K562 (cell line): Measurements from ENCODE around the gene PTCRA. TPM values are rescaled to one million over a fixed set of nuclear protein-coding genes. Genes with fewer than 3 reads are reported as not detected.
A peak's percentile ranks its signal among the peaks of the same experiment; 100 is the strongest.

Source experiments
- ATAC-seq: fragments of 200-7000 bp; cut with Tn5 transposase; 3 replicates; pipeline ENCODE4 v1.9.1; 2020; ENCODE audit warnings: moderate library complexity
- BruUV-seq: library from RNA; stranded (reverse); fragments of 400-500 nt; replicated peaks from 2 replicates; lab custom pipeline; 2021; lab: Mats Ljungman, UMichigan
- CTCF ChIA-PET: fragments of 300-600 bp; formaldehyde crosslinking; extraction: SDS; loops from one replicate; lab custom pipeline; 2021; ENCODE audit warnings: low intra/inter-chr PET ratio; lab: Yijun Ruan, JAX
- POLR2A ChIA-PET: fragments of 300-600, 350-650 bp; sonication (Branson Sonifier 250); formaldehyde crosslinking; extraction: SDS; loops from one replicate; lab custom pipeline; 2021; ENCODE audit warnings: antibody characterized with exemption, inconsistent platforms; lab: Yijun Ruan, JAX
- DNase-seq, 4 experiments: peaks; one replicate each; pipeline versions ENCODE4 v3.0.0 to v3.0.0-alpha.2; 2011 to 2018; ENCODE audit warnings: low spot score in 3 of 4, mixed read lengths in 3 of 4; ENCODE audit errors: extremely low read depth in 1 of 4
- FAIRE-seq: peaks from 2 replicates; lab custom pipeline; 2011; peaks lifted over from hg19 to GRCh38; lab: Jason Lieb, UNC
- H2AFZ ChIP-seq: 2 replicates; pipeline ENCODE4 v1.6.0; 2011; ENCODE audit warnings: low read depth, low read length, control low read depth, inconsistent platforms
- H3K27ac ChIP-seq: fragments of 200-600 bp; 3 replicates; pipeline ENCODE4 v1.8.0; 2011; ENCODE audit warnings: low read depth, mild to moderate bottlenecking, control low read depth, inconsistent platforms, low read length, moderate library complexity, mixed read lengths; ENCODE audit errors: extremely low read depth
- H3K27me3 ChIP-seq, 2 experiments: fragments of 300-600 bp in 1 of 2; 2 replicates in 1 of 2; 3 replicates in 1 of 2; pipeline versions ENCODE4 v1.6.0 to v1.8.0; 2011; ENCODE audit warnings: inconsistent platforms in 2 of 2, low read length in 2 of 2, mild to moderate bottlenecking in 1 of 2, mixed read lengths in 1 of 2, moderate library complexity in 1 of 2; ENCODE audit not compliant: control insufficient read depth in 2 of 2, insufficient read depth in 2 of 2
- H3K36me3 ChIP-seq: fragments of 300-600 bp; 3 replicates; pipeline ENCODE4 v1.8.0; 2011; ENCODE audit warnings: mild to moderate bottlenecking, low read length, inconsistent platforms; ENCODE audit not compliant: control insufficient read depth, insufficient read depth
- H3K4me1 ChIP-seq, 2 experiments: fragments of 200-600 bp in 1 of 2; replicated peaks in 1 of 2; 2 replicates in 1 of 2; 3 replicates in 1 of 2; pipeline versions ENCODE4 v1.5.1 to v1.8.0; 2011; ENCODE audit warnings: inconsistent platforms in 2 of 2, low read length in 2 of 2, mild to moderate bottlenecking in 1 of 2, mixed read lengths in 1 of 2, moderate library complexity in 1 of 2; ENCODE audit not compliant: control insufficient read depth in 2 of 2, insufficient read depth in 2 of 2
- H3K4me2 ChIP-seq: 2 replicates; pipeline ENCODE4 v1.6.1; 2011; ENCODE audit warnings: low read length, control low read depth, inconsistent platforms, mixed read lengths; ENCODE audit not compliant: insufficient read depth
- H3K4me3 ChIP-seq: fragments of 200-600 bp; sonication (generic), shearing (Covaris generic); 2 replicates; pipeline ENCODE4 v1.5.1; 2016; ENCODE audit warnings: control low read depth, inconsistent platforms
- H3K79me2 ChIP-seq: fragments of 200-600 bp; 3 replicates; pipeline ENCODE4 v1.8.0; 2011; ENCODE audit warnings: low read length, inconsistent platforms; ENCODE audit not compliant: control insufficient read depth, insufficient read depth
- H3K9ac ChIP-seq, 2 experiments: 2 replicates each; pipeline versions ENCODE4 v1.6.0 to v1.6.1; 2011; ENCODE audit warnings: low read depth in 2 of 2, low read length in 2 of 2, control low read depth in 1 of 2, inconsistent platforms in 1 of 2, mild to moderate bottlenecking in 1 of 2, mixed read lengths in 1 of 2; ENCODE audit not compliant: insufficient read depth in 1 of 2
- H3K9me1 ChIP-seq: one replicate; pipeline ENCODE4 v1.6.0; 2011; ENCODE audit warnings: inconsistent platforms, mild to moderate bottlenecking, low read length, moderate library complexity; ENCODE audit not compliant: control insufficient read depth, insufficient read depth
- H3K9me3 ChIP-seq: replicated peaks from 2 replicates; pipeline ENCODE4 v1.5.1; 2011; ENCODE audit warnings: low read depth, low read length, inconsistent platforms; ENCODE audit not compliant: control insufficient read depth, insufficient read depth
- H4K20me1 ChIP-seq: replicated peaks from 2 replicates; pipeline ENCODE4 v1.6.1; 2011; ENCODE audit warnings: low read length, inconsistent platforms, mixed read lengths; ENCODE audit not compliant: control insufficient read depth, insufficient read depth
- ATF7 ChIP-seq: fragments of 450-650 bp; IDR thresholded peaks from 2 replicates; pipeline ENCODE4 v1.7.1; 2014; ENCODE audit warnings: mild to moderate bottlenecking, moderate library complexity
- FOSL1 ChIP-seq: fragments of 200-800 bp; sonication (Bioruptor generic); conservative IDR thresholded peaks from 2 replicates; pipeline ENCODE4 v1.6.1; 2016; ENCODE audit warnings: missing genetic modification characterization, missing compliant biosample characterization
- KDM5B ChIP-seq: fragments of 200-600 bp; sonication (generic); IDR thresholded peaks from 2 replicates; pipeline ENCODE4 v1.6.1; 2012; ENCODE audit warnings: low read depth, mild to moderate bottlenecking, moderate library complexity, low read length, control low read depth, inconsistent platforms; ENCODE audit not compliant: insufficient replicate concordance
- NR4A1 ChIP-seq, 2 experiments: fragments of 250-450 bp in 1 of 2; fragments of 450-650 bp in 1 of 2; sonication (Bioruptor Pico) in 1 of 2; IDR thresholded peaks; 2 replicates each; pipeline versions ENCODE4 v1.4.0 to v1.6.1; 2016 to 2020; ENCODE audit warnings: mild to moderate bottlenecking in 2 of 2, missing compliant biosample characterization in 1 of 2, missing genetic modification characterization in 1 of 2, moderate library complexity in 1 of 2
- RBBP5 ChIP-seq: fragments of 200-600 bp; sonication (generic); IDR thresholded peaks from 2 replicates; pipeline ENCODE4 v1.6.1; 2012; ENCODE audit warnings: borderline replicate concordance, mild to moderate bottlenecking, low read length, control low read depth, inconsistent platforms; ENCODE audit not compliant: insufficient read depth, poor library complexity, severe bottlenecking
- YY1 ChIP-seq, 3 experiments: IDR thresholded peaks; 2 replicates each; pipeline ENCODE4 v1.6.1; 2011; ENCODE audit warnings: low read length in 2 of 3, mild to moderate bottlenecking in 2 of 3, moderate library complexity in 2 of 3, borderline replicate concordance in 1 of 3, control low read depth in 1 of 3, low read depth in 1 of 3; ENCODE audit not compliant: insufficient read depth in 3 of 3, insufficient replicate concordance in 2 of 3, control insufficient read depth in 1 of 3, insufficient read length in 1 of 3; ENCODE audit errors: extremely low read depth in 1 of 3
- ZNF239 ChIP-seq: fragments of 250-450 bp; sonication (Bioruptor Pico); IDR thresholded peaks from 2 replicates; pipeline ENCODE4 v1.4.0; 2020; ENCODE audit warnings: mild to moderate bottlenecking
- ZNF263 ChIP-seq: sonication (generic); formaldehyde crosslinking; IDR thresholded peaks from 2 replicates; pipeline ENCODE4 v1.8.0; 2022; ENCODE audit warnings: mild to moderate bottlenecking, missing genetic modification reagents, borderline replicate concordance
- ZNF583 ChIP-seq: fragments of 250-450 bp; sonication (Bioruptor Pico); IDR thresholded peaks from 2 replicates; pipeline ENCODE4 v1.4.0; 2020
- WGBS: fragments of 100-300 bp; shearing (Covaris generic); methylation state at CpG from one replicate; pipeline ENCODE4 v1.1.6; 2016; ENCODE audit warnings: low coverage, mixed read lengths; ENCODE audit not compliant: insufficient coverage; ENCODE audit errors: missing lambda C conversion rate; 5-methylcytosine and 5-hydroxymethylcytosine counted together
- in situ Hi-C: fragments of 300-500 bp; cut with MboI; formaldehyde crosslinking; loops from 4 replicates; pipeline ENCODE4 v1.15.0; 2018; ENCODE audit warnings: inconsistent platforms, mixed read lengths
- intact Hi-C: fragments of 100-400 bp; cut with micrococcal nuclease; formaldehyde crosslinking; loops from 2 replicates; pipeline ENCODE4 v1.14.2; 2022
- polyA plus RNA-seq, 8 experiments: library from polyadenylated mRNA; depleted of rRNA in 4 of 8; stranded (reverse) in 5 of 8; unstranded in 3 of 8; fragments of >200 nt; fragmentation: Nextera tagmentation in 2 of 8; fragmentation: Illumina TruSeq in 1 of 8; extraction: Ambion mirVana in 2 of 8; extraction: Trizol in 1 of 8; gene quantifications; 2 replicates each; pipeline versions ENCODE4 v1.2.1 to v1.2.3, GENCODE V29; 2011 to 2014; ENCODE audit warnings: inconsistent platforms in 1 of 8, missing spikeins in 1 of 8
- total RNA-seq, 7 experiments: library from RNA; depleted of rRNA in 6 of 7; stranded (reverse); fragments of >200 nt in 6 of 7; fragmentation: Illumina TruSeq in 2 of 7; extraction: Trizol in 2 of 7; gene quantifications; 2 replicates each; pipeline versions ENCODE4 v1.2.1 to v1.2.3, GENCODE V29; 2011 to 2021; ENCODE audit warnings: low replicate concordance in 1 of 7

Gene PTCRA
- total and polyA plus RNA-seq, 9 of the 15 experiments (the other 6 are each of a cell fraction or from before 2014, with no cell fraction given) = 0.21 TPM; not detected in 8

GRCh38 chr6:42916288-42916687 lies 435 bp downstream of the PTCRA start:
- no peaks in the 10 kb centered on the region for H4K20me1 ChIP-seq
- ATAC-seq (peak; percentile 37), FAIRE-seq (no peak), DNase-seq (peak in 1 of 4 experiments; percentile 9)
- H3K9me1 ChIP-seq = no peaks in the 10 kb centered on the region
- intact Hi-C loops = no loop called here
- no peaks in the 10 kb centered on the region for H3K27me3 ChIP-seq
- H3K27ac ChIP-seq = no peak overlapping the region
- TF ChIP-seq KDM5B = no peak
- peak; percentile 32; the same call in 1 of the 2 replicates for TF ChIP-seq ATF7
- in situ Hi-C loops = no loop called here
- H3K4me3 ChIP-seq = no peak overlapping the region
- no TSS peak for BruUV-seq
- H3K4me2 ChIP-seq = no peak overlapping the region
- no peaks in the 10 kb centered on the region for H3K36me3 ChIP-seq
- 30% methylated on average over 1 of the region's 1 CpG for WGBS
- POLR2A ChIA-PET = interaction anchor here (0.6 to 2.4 kb wide), 5 partner anchors 10 to 139 kb away, joined by 3 to 7 read pairs (median 4); partner anchors contain the start of genes CNPY3 and PPP2R5D
- no peaks in the 10 kb centered on the region for H3K9me3 ChIP-seq
- CTCF ChIA-PET = no interaction called here
- no peak overlapping the region for H3K9ac ChIP-seq
- H2AFZ ChIP-seq = no peak overlapping the region
- no peaks in the 10 kb centered on the region for H3K79me2 ChIP-seq
- H3K4me1 ChIP-seq = peaks cover 0 to 9% of the 10 kb centered on the region in 2 experiments; a peak in 2 of 5 replicates

GRCh38 chr6:42921801-42922200 lies 5.9 kb downstream of the PTCRA start:
- H3K27me3 ChIP-seq = no peaks in the 10 kb centered on the region
- H3K4me2 ChIP-seq = no peak overlapping the region
- DNase-seq (no peak), FAIRE-seq (no peak), ATAC-seq (no peak)
- H3K9me1 ChIP-seq = no peaks in the 10 kb centered on the region
- H3K9ac ChIP-seq = no peak overlapping the region
- H3K27ac ChIP-seq = no peak overlapping the region
- peak overlapping the region; percentile 58 for H2AFZ ChIP-seq
- no peaks in the 10 kb centered on the region for H3K9me3 ChIP-seq
- H3K4me1 ChIP-seq = peaks cover 13 to 19% of the 10 kb centered on the region in 2 experiments; a peak in 4 of 5 replicates
- no peaks in the 10 kb centered on the region for H3K79me2 ChIP-seq
- CTCF ChIA-PET = no interaction called here
- no peaks in the 10 kb centered on the region for H3K36me3 ChIP-seq
- no peaks in the 10 kb centered on the region for H4K20me1 ChIP-seq
- POLR2A ChIA-PET = no interaction called here
- no peak overlapping the region for H3K4me3 ChIP-seq
- no TSS peak for BruUV-seq
- in situ Hi-C loops (no loop called here), intact Hi-C loops (no loop called here)
- 52% methylated on average over 6 of the region's 6 CpGs for WGBS
- no peak for TF ChIP-seq NR4A1 (CRISPR knock-in tag; IDR thresholded peaks at IDR 0.05)
- TF ChIP-seq NR4A1 (tag; IDR thresholded peaks at IDR 0.05) = no peak
- TF ChIP-seq YY1 (IDR thresholded peaks at IDR 0.05; ENCODE audit: borderline replicate concordance in 1 of 3, control insufficient read depth in 1 of 3, extremely low read depth in 1 of 3, insufficient read depth in 3 of 3, insufficient read length in 1 of 3, insufficient replicate concordance in 2 of 3, low read depth in 1 of 3, low read length in 2 of 3) = no peak
- no peak for TF ChIP-seq ZNF583 (CRISPR knock-in tag)
- TF ChIP-seq RBBP5 = no peak
- TF ChIP-seq FOSL1 (tag) = no peak
- no peak for TF ChIP-seq ZNF239
- no peak for TF ChIP-seq ZNF263 (CRISPR knock-in tag)
